ENCODE data around the gene KIAA1614.

- no peak for TF ChIP-seq ZNF274 (IDR thresholded peaks at IDR 0.05; ENCODE audit: insufficient read depth, insufficient read length)
- no peak for TF ChIP-seq RFX5 (IDR thresholded peaks at IDR 0.05; ENCODE audit: low read depth, low read length)
- TF ChIP-seq PAX8 (IDR thresholded peaks at IDR 0.05): no peak
- no peak for TF ChIP-seq FOS (IDR thresholded peaks at IDR 0.05; ENCODE audit: borderline replicate concordance, extremely low read depth, insufficient read length)
- TF ChIP-seq GATAD2B (conservative IDR thresholded peaks at IDR 0.05; ENCODE audit: low read depth): no peak
- TF ChIP-seq CTCF (IDR thresholded peaks at IDR 0.05 in 2 of 3, conservative IDR thresholded peaks at IDR 0.05 in 1 of 3; ENCODE audit: control insufficient read depth in 2 of 3, extremely low read depth in 1 of 3, insufficient read depth in 1 of 3, low read depth in 3 of 3, low read length in 3 of 3): no peak
- no peak for TF ChIP-seq JUND (IDR thresholded peaks at IDR 0.05; ENCODE audit: low read depth, low read length)
- no peak for TF ChIP-seq FOXM1 (IDR thresholded peaks at IDR 0.05; ENCODE audit: low read depth, low read length)
- no peak for TF ChIP-seq SREBF1 (IDR thresholded peaks at IDR 0.05; ENCODE audit: low read length)
- TF ChIP-seq MAX (IDR thresholded peaks at IDR 0.05; ENCODE audit: low read depth, low read length): no peak
- TF ChIP-seq FOXK2 (IDR thresholded peaks at IDR 0.05): no peak
- no peak for TF ChIP-seq BCL3 (IDR thresholded peaks at IDR 0.05; ENCODE audit: borderline replicate concordance, insufficient read depth, low read depth, low read length, poor library complexity, severe bottlenecking)
- no peak for TF ChIP-seq TBL1XR1 (IDR thresholded peaks at IDR 0.05; ENCODE audit: low read depth, low read length)
Observed at GRCh38 chr1:180982422-180982821, 69.7 kb downstream of the KIAA1614 start.

Data from GM12878 (cell line).